Hair follicle dermal papilla cell (primary cell): ENCODE data around the gene RAD18. TPM values are rescaled to one million over a fixed set of nuclear protein-coding genes. Genes with fewer than 3 reads are reported as not detected.

Experiments
- small RNA-seq: library from RNA; depleted of rRNA; stranded (forward); fragments of <200 nt; gene quantifications from one replicate; pipeline ENCODE3, GENCODE V24; 2012
- total RNA-seq: library from RNA; depleted of rRNA; stranded (reverse); fragments of >200 nt; gene quantifications from 2 replicates; pipeline ENCODE4 v1.2.3, GENCODE V29; 2012

RAD18 gene
- 10.0 and 11.4 TPM in 2 replicates for total RNA-seq

DNA sequence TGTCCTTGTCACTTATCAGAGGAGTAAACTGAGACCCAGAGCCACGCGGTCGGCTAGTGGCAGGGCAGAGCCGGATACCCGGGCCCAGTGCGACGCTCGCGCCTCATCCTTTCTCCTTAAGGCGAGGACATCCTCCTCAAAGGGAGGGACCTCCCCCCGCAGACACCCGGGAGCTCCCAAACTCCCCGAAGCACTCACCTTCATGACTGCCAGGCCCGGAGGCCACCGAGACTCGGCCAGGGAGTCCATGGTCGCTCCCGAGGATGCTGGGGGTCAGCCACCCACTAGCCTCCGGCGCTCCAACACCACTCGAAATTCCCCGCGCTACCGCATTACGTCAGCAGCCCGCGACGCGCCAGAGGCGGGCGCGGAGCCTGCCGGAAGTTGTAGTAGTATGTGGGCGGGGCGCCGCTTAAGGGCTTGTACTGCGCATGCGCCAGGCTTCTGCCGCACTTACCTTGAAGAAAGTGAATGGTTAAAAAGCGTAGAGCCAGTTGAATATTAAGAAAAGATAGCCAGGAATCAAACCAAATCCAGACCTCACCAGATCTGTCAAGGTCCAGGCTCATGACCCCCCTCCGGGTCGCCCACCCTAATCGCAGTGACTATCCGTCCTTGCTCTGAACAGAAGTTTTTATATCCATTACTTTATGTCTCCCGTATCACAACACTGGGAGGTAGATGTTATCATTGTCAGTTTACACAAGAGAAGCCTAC lies at the start of gene RAD18:
Gene RAD18 (minus strand): TSS at position 336 of the 717 bp plus-strand sequence. CDS start 87 bp downstream, at position 249.

Small RNA genes lying within 50 kb of the gene (small RNA-seq; reads per million reads assigned to genes)
- not detected for gene RF00416

Other genes starting within 250 kb of the RAD18 start
- gene CAV3, start 229.7 kb downstream of the RAD18 start, total RNA-seq, result 0.12 and 0.16 TPM in 2 replicates
- gene OXTR, start 193.9 kb downstream of the RAD18 start, total RNA-seq, result 17.7 and 41.3 TPM in 2 replicates